H1 (cell line): ENCODE data around the gene CAPNS1. TPM values are rescaled to one million over a fixed set of nuclear protein-coding genes. Genes with fewer than 3 reads are reported as not detected.

Experiments used
- CTCF ChIA-PET: fragments of 300-600 bp; sonication (Branson Sonifier 250); formaldehyde crosslinking; loops from one replicate; lab custom pipeline; 2021; ENCODE audit not compliant: partially characterized antibody; lab: Charles Lee
- POLR2A ChIA-PET: fragments of 300-600 bp; sonication (Branson Sonifier 250); formaldehyde crosslinking; loops from one replicate; lab custom pipeline; 2021; ENCODE audit warnings: inconsistent platforms; ENCODE audit not compliant: partially characterized antibody; lab: Charles Lee
- DNase-seq, 2 experiments: peaks; one replicate each; pipeline versions ENCODE4 v3.0.0 to v3.0.0-alpha.2; 2010 to 2022; ENCODE audit warnings: low spot score in 2 of 2, low read depth in 1 of 2, mixed read lengths in 1 of 2
- FAIRE-seq: peaks from 2 replicates; lab custom pipeline; 2011; peaks lifted over from hg19 to GRCh38; lab: Jason Lieb, UNC
- H2AFZ ChIP-seq: 2 replicates; pipeline ENCODE4 v1.8.1; 2012; ENCODE audit warnings: low read length, inconsistent platforms
- H2AK5ac ChIP-seq: 2 replicates; pipeline ENCODE4 v1.6.1; 2013; ENCODE audit warnings: low read depth, low read length
- H2BK120ac ChIP-seq: replicated peaks from 2 replicates; pipeline ENCODE3; 2013; ENCODE audit warnings: low read depth, low read length, inconsistent platforms
- H2BK12ac ChIP-seq: 2 replicates; pipeline ENCODE4 v1.6.1; 2013; ENCODE audit warnings: low read depth, low read length
- H2BK15ac ChIP-seq: 2 replicates; pipeline ENCODE4 v1.6.1; 2013; ENCODE audit warnings: low read length
- H2BK20ac ChIP-seq: 2 replicates; pipeline ENCODE4 v1.6.1; 2013; ENCODE audit warnings: low read length
- H2BK5ac ChIP-seq: 2 replicates; pipeline ENCODE4 v1.6.1; 2013; ENCODE audit warnings: low read depth, low read length
- H3K14ac ChIP-seq: 2 replicates; pipeline ENCODE4 v1.6.1; 2013; ENCODE audit warnings: inconsistent platforms; ENCODE audit not compliant: insufficient read length
- H3K18ac ChIP-seq: 2 replicates; pipeline ENCODE4 v1.6.1; 2013; ENCODE audit warnings: low read length; ENCODE audit errors: extremely low read depth
- H3K23ac ChIP-seq: 2 replicates; pipeline ENCODE4 v1.6.1; 2013; ENCODE audit warnings: inconsistent platforms; ENCODE audit not compliant: insufficient read length
- H3K23me2 ChIP-seq: 2 replicates; pipeline ENCODE4 v1.6.1; 2013; ENCODE audit warnings: low read depth, low read length
- H3K27ac ChIP-seq: 2 replicates; pipeline ENCODE4 v1.6.1; 2011; ENCODE audit warnings: low read depth, low read length, inconsistent platforms
- H3K27me3 ChIP-seq, 4 experiments: replicated peaks in 1 of 4; 1 replicate in 1 of 4; 2 replicates in 3 of 4; pipeline versions ENCODE4 v1.6.1 to v1.8.1; 2011 to 2013; ENCODE audit warnings: low read length in 3 of 4, mild to moderate bottlenecking in 3 of 4, inconsistent platforms in 2 of 4, mixed read lengths in 2 of 4, moderate library complexity in 1 of 4; ENCODE audit not compliant: control insufficient read depth in 3 of 4, insufficient read depth in 3 of 4; ENCODE audit errors: extremely low read depth in 1 of 4
- H3K36me3 ChIP-seq, 4 experiments: 2 replicates each; pipeline versions ENCODE4 v1.6.1 to v1.8.1; 2011 to 2013; ENCODE audit warnings: mild to moderate bottlenecking in 4 of 4, low read length in 3 of 4, moderate library complexity in 2 of 4, control low read depth in 1 of 4, inconsistent platforms in 1 of 4; ENCODE audit not compliant: insufficient read depth in 4 of 4, control insufficient read depth in 2 of 4
- H3K4ac ChIP-seq: replicated peaks from 2 replicates; pipeline ENCODE3; 2013; ENCODE audit warnings: low read length, low read depth, mixed read lengths, inconsistent platforms; ENCODE audit not compliant: insufficient read length
- H3K4me1 ChIP-seq, 4 experiments: replicated peaks in 1 of 4; 1 replicate in 1 of 4; 2 replicates in 3 of 4; pipeline versions ENCODE4 v1.6.1 to v1.8.1; 2011 to 2013; ENCODE audit warnings: low read length in 3 of 4, inconsistent platforms in 2 of 4, mixed read lengths in 1 of 4; ENCODE audit not compliant: insufficient read depth in 4 of 4, control insufficient read depth in 3 of 4
- H3K4me2 ChIP-seq, 2 experiments: 2 replicates each; pipeline versions ENCODE4 v1.6.1 to v1.8.1; 2011 to 2013; ENCODE audit warnings: low read depth in 2 of 2, low read length in 2 of 2, control low read depth in 1 of 2, inconsistent platforms in 1 of 2, mild to moderate bottlenecking in 1 of 2; ENCODE audit not compliant: insufficient read depth in 1 of 2
- H3K4me3 ChIP-seq, 4 experiments: fragments of 200-600, 300-600 bp in 1 of 4; sonication (generic), shearing (Covaris generic), sonication (Bioruptor Twin) in 1 of 4; 2 replicates each; pipeline versions ENCODE4 v1.5.1 to v1.8.1; 2011 to 2016; ENCODE audit warnings: low read length in 4 of 4, low read depth in 3 of 4, control low read depth in 2 of 4, inconsistent platforms in 2 of 4, mild to moderate bottlenecking in 2 of 4, mixed read lengths in 1 of 4, moderate library complexity in 1 of 4; ENCODE audit not compliant: insufficient read depth in 2 of 4; ENCODE audit errors: extremely low read depth in 1 of 4
- H3K56ac ChIP-seq: replicated peaks from 2 replicates; pipeline ENCODE3; 2013; ENCODE audit warnings: low read depth, mild to moderate bottlenecking, mixed read lengths, low read length, inconsistent platforms; ENCODE audit not compliant: insufficient read length
- H3K79me1 ChIP-seq: 2 replicates; pipeline ENCODE4 v1.6.1; 2013; ENCODE audit warnings: low read depth, low read length, control low read depth
- H3K79me2 ChIP-seq, 2 experiments: 2 replicates each; pipeline versions ENCODE4 v1.6.1 to v1.8.1; 2012 to 2013; ENCODE audit warnings: low read length in 2 of 2, mild to moderate bottlenecking in 2 of 2, inconsistent platforms in 1 of 2; ENCODE audit not compliant: insufficient read depth in 2 of 2, control insufficient read depth in 1 of 2
- H3K9ac ChIP-seq, 4 experiments: replicated peaks in 1 of 4; 1 replicate in 1 of 4; 2 replicates in 3 of 4; pipeline versions ENCODE4 v1.6.1 to v1.8.1; 2011 to 2013; ENCODE audit warnings: low read depth in 3 of 4, low read length in 3 of 4, control low read depth in 2 of 4, mild to moderate bottlenecking in 2 of 4, moderate library complexity in 2 of 4, inconsistent platforms in 1 of 4; ENCODE audit errors: extremely low read depth in 1 of 4
- H3K9me3 ChIP-seq, 2 experiments: 2 replicates each; pipeline versions ENCODE4 v1.6.1 to v1.8.1; 2012 to 2013; ENCODE audit warnings: mild to moderate bottlenecking in 2 of 2, moderate library complexity in 2 of 2, control low read depth in 1 of 2, inconsistent platforms in 1 of 2, low read depth in 1 of 2, low read length in 1 of 2, mixed read lengths in 1 of 2; ENCODE audit not compliant: insufficient read depth in 2 of 2
- H4K20me1 ChIP-seq, 2 experiments: replicated peaks in 1 of 2; 2 replicates each; pipeline versions ENCODE3 to v1.8.1; 2011 to 2013; ENCODE audit warnings: inconsistent platforms in 2 of 2, low read length in 2 of 2, mild to moderate bottlenecking in 1 of 2; ENCODE audit not compliant: insufficient read depth in 2 of 2, control insufficient read depth in 1 of 2
- H4K5ac ChIP-seq: 2 replicates; pipeline ENCODE4 v1.6.1; 2013; ENCODE audit warnings: low read length, low read depth, mixed read lengths, inconsistent platforms; ENCODE audit not compliant: insufficient read length
- H4K8ac ChIP-seq: 2 replicates; pipeline ENCODE4 v1.8.0; 2013; ENCODE audit warnings: mild to moderate bottlenecking, moderate library complexity, low read length, inconsistent platforms; ENCODE audit not compliant: insufficient read depth; ENCODE audit errors: extremely low read depth
- H4K91ac ChIP-seq: replicated peaks from 2 replicates; pipeline ENCODE3; 2013; ENCODE audit warnings: low read length, mixed read lengths, inconsistent platforms; ENCODE audit not compliant: insufficient read length
- whole genome bisulfite sequencing, 2 experiments: shearing (Covaris generic) in 1 of 2; methylation state at CpG; one replicate each; pipeline versions ENCODE4 v1.1.6 to v1.1.7; 2013 to 2015; ENCODE audit warnings: low lambda C conversion rate in 2 of 2, mixed read lengths in 2 of 2, inconsistent platforms in 1 of 2, low coverage in 1 of 2, missing lambda C conversion rate in 1 of 2; ENCODE audit not compliant: insufficient replicate concordance in 2 of 2, insufficient coverage in 1 of 2, insufficient read length in 1 of 2; ENCODE audit errors: extremely low coverage in 1 of 2, missing lambda C conversion rate in 1 of 2; 5-methylcytosine and 5-hydroxymethylcytosine counted together
- polyA plus RNA-seq, 7 experiments: library from polyadenylated mRNA; depleted of rRNA in 3 of 7; stranded (reverse) in 5 of 7; unstranded in 2 of 7; fragments of >200 nt in 5 of 7; fragments of 200-250 nt in 2 of 7; gene quantifications; 1 replicate in 5 of 7; 2 replicates in 1 of 7; 4 replicates in 1 of 7; pipeline versions ENCODE4 v1.2.1 to v1.2.3, GENCODE V29; 2011 to 2013; ENCODE audit warnings: missing spikeins in 2 of 7, mixed read lengths in 2 of 7
- total RNA-seq: library from RNA; stranded (reverse); fragmentation: NEBNext Ultra II Directional; extraction: Animal tissue kit (Norgen Biotek cat#: 25700); gene quantifications from 2 replicates; pipeline ENCODE4 v1.2.1, GENCODE V29; 2021

CAPNS1 gene
- total and polyA plus RNA-seq, 2 of the 8 experiments (the other 6 are each of a cell fraction or from before 2014, with no cell fraction given): 382 to 438 TPM

DNA sequence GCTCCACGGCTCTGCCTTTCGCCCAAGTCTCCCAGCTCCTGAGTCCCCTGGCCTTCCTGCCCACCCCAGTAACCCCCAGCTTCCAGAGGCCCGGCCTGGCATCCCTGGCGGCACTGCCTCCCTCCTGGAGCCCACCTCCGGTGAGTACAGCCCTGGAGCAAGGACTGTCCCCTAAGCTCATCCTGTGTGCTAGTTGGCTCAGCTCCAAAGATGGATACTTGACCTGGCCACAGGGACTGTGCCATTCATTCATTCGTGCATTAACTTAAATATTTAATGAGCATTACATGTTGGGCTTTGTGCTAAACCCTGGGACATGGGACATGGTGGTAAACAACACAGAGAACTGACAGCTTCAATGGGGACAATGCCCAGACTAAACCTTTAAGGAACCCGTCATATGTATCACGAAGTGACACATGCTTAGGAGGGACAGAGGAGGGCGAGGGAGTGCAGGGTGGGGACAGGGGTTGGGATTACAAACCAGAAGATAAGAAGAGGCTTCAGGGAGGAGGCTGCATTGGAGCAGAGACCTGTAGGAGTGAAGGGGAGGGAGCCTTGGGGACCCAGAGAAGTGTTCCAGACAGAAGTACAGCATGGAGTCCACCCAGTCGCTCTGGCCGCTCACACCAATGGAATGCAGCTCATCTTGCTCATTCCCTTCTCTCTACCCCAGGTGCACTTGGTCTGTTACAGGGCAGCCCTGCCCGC, 35.9 kb upstream of the CAPNS1 start:
- Histone ChIP-seq H3K4ac (no peak overlapping the region), H3K36me3 (peaks cover 13 to 57% (median 45%) of the 10 kb centered on the region in 4 experiments), H3K18ac (no peak overlapping the region), H2BK20ac (no peak overlapping the region), H2AFZ (no peak overlapping the region), H3K4me2 (no peak overlapping the region), H3K27ac (no peak overlapping the region), H4K20me1 (peaks cover 0 to 3% of the 10 kb centered on the region in 2 experiments), H2BK15ac (no peak overlapping the region), H2BK12ac (no peak overlapping the region), H4K5ac (no peak overlapping the region), H4K8ac (no peak overlapping the region), H3K56ac (no peak overlapping the region), H2BK5ac (no peak overlapping the region), H2BK120ac (no peak overlapping the region), H4K91ac (no peak overlapping the region), H3K4me1 (peaks cover 0 to 6% (median under 1%) of the 10 kb centered on the region in 4 experiments; a peak in 3 of 7 replicates), H3K9me3 (no peaks in the 10 kb centered on the region), H2AK5ac (no peak overlapping the region), H3K23me2 (no peaks in the 10 kb centered on the region), H3K9ac (no peak overlapping the region), H3K79me2 (no peaks in the 10 kb centered on the region), H3K4me3 (no peak overlapping the region), H3K27me3 (no peaks in the 10 kb centered on the region), H3K79me1 (no peaks in the 10 kb centered on the region), H3K23ac (no peak overlapping the region), H3K14ac (no peak overlapping the region)
- no peak for DNase-seq
- WGBS, 2 experiments: 93% methylated on average over 11 of the region's 12 CpGs; no CpG with 5 or more reads in 1 of the 2 experiments
- no peak for FAIRE-seq
- CTCF ChIA-PET: interaction anchor here (1.0 kb wide), 1 partner anchor 38 kb away, joined by 3 read pairs; no protein-coding TSS in a partner anchor
- POLR2A ChIA-PET: interaction anchor here (0.6 to 4.4 kb wide), 8 partner anchors 7 to 50 kb away, joined by 3 to 18 read pairs (median 4); partner anchors contain the start of genes OVOL3, POLR2I, TBCB and THAP8
